Lower leg skin (tissue), 4 donors: ENCODE results near the gene SYVN1. TPM values are rescaled to one million over a fixed set of nuclear protein-coding genes. Genes with fewer than 3 reads are reported as not detected.

Source experiments
- DNase-seq, 2 donors: peaks; one replicate each; pipeline ENCODE4 v3.0.0-alpha.2; 2019; ENCODE audit warnings: low spot score in 2 of 2
- H3K4me3 ChIP-seq: fragments of 200-600 bp; sonication (generic); 2 replicates; pipeline ENCODE4 v1.5.1; 2017; ENCODE audit warnings: mild to moderate bottlenecking, low read depth; ENCODE audit not compliant: poor library complexity, severe bottlenecking
- CTCF ChIP-seq, 3 donors: fragments of 450-650 bp; IDR thresholded peaks; one replicate each; pipeline ENCODE4 v1.5.1; 2016; ENCODE audit warnings: antibody characterized with exemption in 3 of 3, mild to moderate bottlenecking in 3 of 3, moderate library complexity in 2 of 3
- POLR2A ChIP-seq, 2 donors: fragments of 450-650 bp; IDR thresholded peaks; one replicate each; pipeline ENCODE4 v1.6.1; 2016 to 2017; ENCODE audit warnings: antibody characterized with exemption in 2 of 2, mild to moderate bottlenecking in 1 of 2, moderate library complexity in 1 of 2
- WGBS, 2 donors: methylation state at CpG; one replicate each; pipeline ENCODE4 v1.1.5; 2018; 5-methylcytosine and 5-hydroxymethylcytosine counted together
- intact Hi-C: fragments of 100-400 bp; cut with DNase I; formaldehyde crosslinking; loops from one replicate; pipeline ENCODE4 v1.15.0; 2023; ENCODE audit warnings: low total_unique reads
- total RNA-seq, 4 donors: library from RNA; depleted of rRNA; stranded (reverse); fragments of >200 nt; gene quantifications; one replicate each; pipeline ENCODE4 v1.1.0, GENCODE V29; 2016

The SYVN1 gene
- total RNA-seq, 4 donors from 2014 or later, result 21.9 to 60.3 (median 47.8) TPM

GRCh38 chr11:65118097-65118837, 16.1 kb downstream of the SYVN1 start:
- no peak overlapping the region for H3K4me3 ChIP-seq
- WGBS, 2 donors, result 76 to 84% methylated on average over 18 of the region's 18 CpGs
- DNase-seq, result no peak
- TF ChIP-seq POLR2A (IDR thresholded peaks at IDR 0.05), result no peak
- TF ChIP-seq CTCF (IDR thresholded peaks at IDR 0.05), result peak in 1 of 3 donors; percentile 1
- intact Hi-C loops, result no loop called here

- H3K4me3 ChIP-seq, result peak within 1 kb of the TSS; percentile 81
- 0 to 1% methylated on average over 36 to 37 of the region's 89 CpGs for WGBS, 2 donors
- intact Hi-C loops, result no loop called here
- DNase-seq, result peak; percentile 99 to 100
- peak in 1 of 3 donors; percentile 82 for TF ChIP-seq CTCF (IDR thresholded peaks at IDR 0.05)
- TF ChIP-seq POLR2A (IDR thresholded peaks at IDR 0.05), result no peak
Measured at GRCh38 chr11:65117206-65118096, 16.9 kb downstream of the SYVN1 start, which contains the start of gene ZNHIT2. ZNHIT2 (minus strand) TSS chr11:65117701; CDS start chr11:65117653, 48 bp downstream.

- H3K4me3 ChIP-seq, result peak overlapping the region; percentile 81
- TF ChIP-seq CTCF (IDR thresholded peaks at IDR 0.05) (no peak), POLR2A (IDR thresholded peaks at IDR 0.05) (no peak)
- no peak for DNase-seq
- intact Hi-C loops, result no loop called here
- WGBS, 2 donors, result 15 to 73% methylated on average over 9 to 63 of the region's 68 CpGs
Measured at GRCh38 chr11:65116370-65117205, 17.7 kb downstream of the SYVN1 start.

GRCh38 chr11:65115361-65116082, 18.8 kb downstream of the SYVN1 start:
- TF ChIP-seq CTCF (IDR thresholded peaks at IDR 0.05) (no peak), POLR2A (IDR thresholded peaks at IDR 0.05) (no peak)
- intact Hi-C loops, result no loop called here
- no peak overlapping the region for H3K4me3 ChIP-seq
- no peak for DNase-seq
- 89 to 90% methylated on average over 21 of the region's 21 CpGs for WGBS, 2 donors
